GM12878 (cell line): ENCODE measurements around the gene ZSCAN22. TPM values are rescaled to one million over a fixed set of nuclear protein-coding genes. Genes with fewer than 3 reads are reported as not detected.

Experiments used
- ATAC-seq: fragments of 200-7000 bp; cut with Tn5 transposase; 3 replicates; pipeline ENCODE4 v1.9.1; 2020; ENCODE audit warnings: mild to moderate bottlenecking, moderate library complexity
- BruUV-seq: library from RNA; stranded (reverse); fragments of 400-500 nt; replicated peaks from 2 replicates; lab custom pipeline; 2021; lab: Mats Ljungman, UMichigan
- CTCF ChIA-PET: fragments of 300-600 bp; sonication (Branson Sonifier 250); formaldehyde crosslinking; extraction: SDS; loops from one replicate; lab custom pipeline; 2021; ENCODE audit warnings: inconsistent platforms; lab: Yijun Ruan, JAX
- POLR2A ChIA-PET: fragments of 350-600 bp; formaldehyde crosslinking; extraction: SDS; loops from one replicate; lab custom pipeline; 2021; ENCODE audit warnings: inconsistent platforms; lab: Charles Lee
- RAD21 ChIA-PET: fragments of 300-600 bp; sonication (Branson Sonifier 250); formaldehyde crosslinking; loops from one replicate; lab custom pipeline; 2023; ENCODE audit warnings: antibody characterized with exemption; ENCODE audit not compliant: unreplicated experiment; lab: Charles Lee
- SMC1A ChIA-PET: fragments of 300-600 bp; sonication (Branson Sonifier 250); formaldehyde crosslinking; loops from one replicate; lab custom pipeline; 2023; ENCODE audit not compliant: unreplicated experiment, uncharacterized antibody; lab: Charles Lee
- DNase-seq: peaks from one replicate; pipeline ENCODE4 v3.0.0-alpha.2; 2011; ENCODE audit warnings: low read depth, low spot score
- FAIRE-seq: peaks from 3 replicates; lab custom pipeline; 2011; peaks lifted over from hg19 to GRCh38; lab: Jason Lieb, UNC
- H2AFZ ChIP-seq: 2 replicates; pipeline ENCODE4 v1.6.0; 2011; ENCODE audit warnings: low read depth, low read length, control low read depth; ENCODE audit not compliant: control insufficient read depth
- H3K27ac ChIP-seq: 2 replicates; pipeline ENCODE4 v1.5.1; 2011; ENCODE audit warnings: control low read depth; ENCODE audit not compliant: control insufficient read depth, insufficient read depth
- H3K27me3 ChIP-seq, 2 experiments: replicated peaks in 1 of 2; 2 replicates each; pipeline versions ENCODE4 v1.6.0 to v1.6.1; 2011; ENCODE audit warnings: low read length in 1 of 2; ENCODE audit not compliant: control insufficient read depth in 2 of 2, insufficient read depth in 2 of 2
- H3K36me3 ChIP-seq, 2 experiments: 2 replicates each; pipeline ENCODE4 v1.5.1; 2011; ENCODE audit warnings: low read length in 1 of 2; ENCODE audit not compliant: control insufficient read depth in 2 of 2, insufficient read depth in 2 of 2
- H3K4me1 ChIP-seq: 2 replicates; pipeline ENCODE4 v1.6.1; 2011; ENCODE audit warnings: mild to moderate bottlenecking, low read length, moderate library complexity, mixed read lengths; ENCODE audit not compliant: control insufficient read depth, insufficient read depth
- H3K4me2 ChIP-seq: 2 replicates; pipeline ENCODE4 v1.6.0; 2011; ENCODE audit warnings: control low read depth; ENCODE audit not compliant: control insufficient read depth, insufficient read depth
- H3K4me3 ChIP-seq: fragments of 200-600 bp; sonication (generic); 2 replicates; pipeline ENCODE4 v1.5.1; 2016
- H3K79me2 ChIP-seq: 2 replicates; pipeline ENCODE4 v1.6.0; 2011; ENCODE audit warnings: low read length; ENCODE audit not compliant: control insufficient read depth, insufficient read depth
- H3K9ac ChIP-seq: 2 replicates; pipeline ENCODE4 v1.8.0; 2011; ENCODE audit warnings: low read length, control low read depth, mixed read lengths; ENCODE audit not compliant: control insufficient read depth, insufficient read depth
- H3K9me3 ChIP-seq: replicated peaks from 3 replicates; pipeline ENCODE4 v1.5.1; 2011; ENCODE audit warnings: mild to moderate bottlenecking, low read length; ENCODE audit not compliant: control insufficient read depth, insufficient read depth
- H4K20me1 ChIP-seq: 2 replicates; pipeline ENCODE4 v1.6.0; 2011; ENCODE audit not compliant: control insufficient read depth, insufficient read depth
- ASH2L ChIP-seq: fragments of 300-600, 200-600 bp; sonication (generic); IDR thresholded peaks from 2 replicates; pipeline ENCODE4 v1.6.1; 2017; ENCODE audit warnings: low read depth, mild to moderate bottlenecking, borderline replicate concordance
- ATF7 ChIP-seq: fragments of 450-650 bp; IDR thresholded peaks from 2 replicates; pipeline ENCODE4 v1.6.1; 2016; ENCODE audit warnings: low read depth, mild to moderate bottlenecking
- DPF2 ChIP-seq: fragments of 450-650 bp; IDR thresholded peaks from 2 replicates; pipeline ENCODE4 v1.6.1; 2017; ENCODE audit warnings: mild to moderate bottlenecking
- EZH2 ChIP-seq: IDR thresholded peaks from 2 replicates; pipeline ENCODE4 v1.6.1; 2012; ENCODE audit warnings: low read depth, mild to moderate bottlenecking, control low read depth, inconsistent platforms, low read length, borderline replicate concordance; ENCODE audit not compliant: control insufficient read depth
- FOS ChIP-seq: IDR thresholded peaks from 3 replicates; pipeline ENCODE4 v1.6.1; 2011; ENCODE audit warnings: borderline replicate concordance; ENCODE audit not compliant: insufficient read length; ENCODE audit errors: extremely low read depth
- JUND ChIP-seq: IDR thresholded peaks from 2 replicates; pipeline ENCODE4 v1.6.1; 2012; ENCODE audit warnings: low read depth, mild to moderate bottlenecking, low read length, improper control_type of control experiment, moderate library complexity
- POLR2A ChIP-seq: IDR thresholded peaks from 2 replicates; pipeline ENCODE4 v1.6.1; 2011; ENCODE audit warnings: low read depth, mild to moderate bottlenecking, low read length
- RB1 ChIP-seq: fragments of 450-650 bp; formaldehyde crosslinking; IDR thresholded peaks from 2 replicates; pipeline ENCODE4 v1.6.1; 2017; ENCODE audit warnings: mild to moderate bottlenecking, borderline replicate concordance
- SMAD5 ChIP-seq: IDR thresholded peaks from 2 replicates; pipeline ENCODE4 v1.6.1; 2016; ENCODE audit warnings: antibody characterized with exemption, low read depth
- STAT1 ChIP-seq: fragments of 450-650 bp; conservative IDR thresholded peaks from 2 replicates; pipeline ENCODE4 v1.6.1; 2014; ENCODE audit warnings: antibody characterized with exemption, mild to moderate bottlenecking
- WGBS: methylation state at CpG from one replicate; pipeline ENCODE4 v1.1.6; 2016; ENCODE audit warnings: low lambda C conversion rate; ENCODE audit not compliant: insufficient replicate concordance, insufficient coverage; ENCODE audit errors: missing lambda C conversion rate; 5-methylcytosine and 5-hydroxymethylcytosine counted together
- in situ Hi-C: fragments of 300-500 bp; cut with MboI; formaldehyde crosslinking; loops from 9 replicates; pipeline ENCODE4 v1.14.3; 2018; ENCODE audit warnings: mixed read lengths
- intact Hi-C: fragments of 100-400 bp; cut with micrococcal nuclease; formaldehyde crosslinking; loops from one replicate; pipeline ENCODE4 v1.14.2; 2022; ENCODE audit not compliant: unreplicated experiment
- polyA plus RNA-seq, 11 experiments: library from polyadenylated mRNA; depleted of rRNA in 4 of 11; unstranded in 6 of 11; stranded (reverse) in 5 of 11; fragments of >200 nt; fragmentation: Nextera tagmentation in 4 of 11; fragmentation: Illumina TruSeq in 1 of 11; extraction: Ambion mirVana in 4 of 11; extraction: Trizol in 1 of 11; gene quantifications; 1 replicate in 1 of 11; 2 replicates in 10 of 11; pipeline versions ENCODE4 v1.2.1 to v1.2.3, GENCODE V29; 2011 to 2016; ENCODE audit warnings: inconsistent platforms in 2 of 11, missing spikeins in 2 of 11, low read depth in 1 of 11
- total RNA-seq, 4 experiments: library from RNA; depleted of rRNA in 3 of 4; stranded (reverse); fragments of >200 nt in 3 of 4; fragmentation: Illumina TruSeq in 1 of 4; extraction: Trizol in 1 of 4; gene quantifications; 2 replicates each; pipeline versions ENCODE4 v1.2.1 to v1.2.3, GENCODE V29; 2013 to 2021
- TF ChIP-seq, protein P1 (sequence below): fragments of 150-350 bp; IDR thresholded peaks from 2 replicates; pipeline ENCODE4 v1.6.1; 2014; ENCODE audit warnings: mild to moderate bottlenecking, low read depth, low read length

ZSCAN22 gene
- total and polyA plus RNA-seq, 10 of the 15 experiments (the other 5 are each of a cell fraction or from before 2014, with no cell fraction given), result 0.49 to 3.9 (median 2.6) TPM

DNA sequence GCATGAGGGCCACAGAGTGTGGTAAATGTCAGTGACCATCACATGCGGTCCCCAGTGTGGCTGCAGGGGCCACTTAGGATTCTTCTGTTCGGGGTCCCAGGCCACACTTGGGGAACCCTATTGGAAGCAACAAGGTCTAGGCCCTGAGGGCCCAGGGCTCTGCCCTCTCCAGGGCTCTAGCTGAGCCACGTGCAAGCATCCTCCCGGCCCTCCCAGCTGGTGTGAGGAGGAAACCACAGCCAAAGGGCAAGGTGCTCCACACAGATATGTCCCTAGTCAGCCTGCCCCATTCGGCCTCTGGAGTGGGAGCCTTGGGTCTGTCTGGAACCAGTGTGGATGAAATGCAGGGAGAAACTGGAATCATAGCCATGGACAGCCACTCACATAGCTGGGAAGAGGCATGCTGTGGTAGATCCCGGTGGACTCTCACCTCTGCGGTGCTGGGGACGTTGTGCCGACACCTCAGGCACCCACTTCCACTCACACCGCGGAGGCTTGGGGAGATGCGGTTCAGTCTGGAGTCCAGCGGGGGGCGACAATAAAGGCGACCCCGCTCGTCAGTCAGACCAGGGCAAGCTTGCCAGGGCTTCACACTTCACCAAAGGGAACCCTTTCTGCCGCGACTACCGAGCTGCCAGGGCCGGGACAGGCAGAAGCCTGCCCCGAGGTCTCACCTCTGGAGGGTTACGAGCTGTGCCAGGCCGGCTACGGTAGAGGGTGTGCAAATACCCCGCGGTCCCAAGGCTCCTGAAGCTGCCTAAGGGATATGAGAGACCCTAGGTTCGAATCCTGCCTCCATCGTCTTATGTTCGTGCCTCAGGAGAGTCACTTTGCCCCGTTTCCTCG lies 40.0 kb downstream of the ZSCAN22 start (continued):
- TF ChIP-seq, protein P1, sequence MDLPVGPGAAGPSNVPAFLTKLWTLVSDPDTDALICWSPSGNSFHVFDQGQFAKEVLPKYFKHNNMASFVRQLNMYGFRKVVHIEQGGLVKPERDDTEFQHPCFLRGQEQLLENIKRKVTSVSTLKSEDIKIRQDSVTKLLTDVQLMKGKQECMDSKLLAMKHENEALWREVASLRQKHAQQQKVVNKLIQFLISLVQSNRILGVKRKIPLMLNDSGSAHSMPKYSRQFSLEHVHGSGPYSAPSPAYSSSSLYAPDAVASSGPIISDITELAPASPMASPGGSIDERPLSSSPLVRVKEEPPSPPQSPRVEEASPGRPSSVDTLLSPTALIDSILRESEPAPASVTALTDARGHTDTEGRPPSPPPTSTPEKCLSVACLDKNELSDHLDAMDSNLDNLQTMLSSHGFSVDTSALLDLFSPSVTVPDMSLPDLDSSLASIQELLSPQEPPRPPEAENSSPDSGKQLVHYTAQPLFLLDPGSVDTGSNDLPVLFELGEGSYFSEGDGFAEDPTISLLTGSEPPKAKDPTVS, result no peak
- TF ChIP-seq POLR2A (no peak), SMAD5 (no peak), DPF2 (no peak)

DNA sequence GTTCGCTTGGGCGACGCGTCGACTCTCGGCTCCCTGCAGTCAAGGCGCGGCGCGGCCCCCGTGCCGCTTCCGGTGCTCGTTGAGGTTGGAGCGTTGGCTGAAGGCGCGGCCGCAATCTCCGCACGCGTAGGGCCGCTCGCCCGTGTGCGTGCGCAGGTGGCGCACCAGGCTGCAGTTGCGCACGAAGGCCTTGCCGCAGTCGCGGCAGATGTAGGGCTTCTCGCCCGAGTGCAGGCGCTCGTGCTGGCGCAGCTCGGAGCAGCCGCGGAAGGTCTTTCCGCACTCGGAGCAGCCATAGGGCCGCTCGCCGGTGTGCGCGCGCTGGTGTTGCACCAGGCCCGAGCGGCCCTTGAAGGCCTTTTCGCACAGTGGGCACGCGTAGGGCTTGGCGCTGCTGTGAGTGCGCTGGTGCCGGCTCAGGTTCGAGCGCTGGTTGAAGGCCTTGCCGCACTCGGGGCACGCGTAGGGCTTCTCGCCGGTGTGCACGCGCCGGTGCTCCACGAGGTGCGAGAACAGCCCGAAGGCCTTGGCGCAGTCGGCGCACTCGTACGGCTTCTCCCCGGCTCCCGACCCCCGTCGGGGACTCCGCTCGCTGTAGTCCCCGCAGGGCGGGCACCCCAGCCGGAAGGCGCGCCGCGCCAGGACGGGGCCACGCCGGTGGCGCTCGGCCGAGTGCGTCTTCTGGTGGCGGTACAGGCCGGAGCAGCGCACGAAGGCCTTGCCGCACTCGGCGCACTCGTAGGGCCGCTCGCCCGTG lies 41.1 kb downstream of the ZSCAN22 start:
- CTCF ChIA-PET, result no interaction called here
- Histone ChIP-seq H3K4me3 (no peak overlapping the region), H3K36me3 (no peaks in the 10 kb centered on the region), H4K20me1 (no peaks in the 10 kb centered on the region), H3K9me3 (no peaks in the 10 kb centered on the region), H2AFZ (no peak overlapping the region), H3K9ac (no peak overlapping the region), H3K4me1 (peaks cover 8% of the 10 kb centered on the region), H3K79me2 (no peaks in the 10 kb centered on the region), H3K4me2 (no peak overlapping the region), H3K27ac (no peak overlapping the region)
- DNase-seq, result no peak
- WGBS, result 96% methylated on average over 80 of the region's 106 CpGs
- ATAC-seq, result no peak
- POLR2A ChIA-PET, result no interaction called here
- in situ Hi-C loops (no loop called here), intact Hi-C loops (no loop called here)
- no peak for FAIRE-seq
- SMC1A ChIA-PET, result no interaction called here
- BruUV-seq, result no TSS peak
- RAD21 ChIA-PET, result no interaction called here
- TF ChIP-seq FOS (no peak), STAT1 (no peak), EZH2 (no peak), JUND (no peak), ASH2L (no peak), ATF7 (no peak), RB1 (no peak)
- TF ChIP-seq, all 136 proteins: peak for 0
- no peaks in the 10 kb centered on the region for H3K27me3 ChIP-seq
